NCI-H1436 treated with DMSO at 0.1 percent for 48 hours (cell line): Measurements from ENCODE around the gene GRIK2.

Source experiments
- DNase-seq: peaks from one replicate; lab custom pipeline; 2025; lab: John Stamatoyannopoulos, UW

GRIK2 gene

GRCh38 chr6:101400326-101401135 lies 7.0 kb downstream of the GRIK2 start:
- DNase-seq, result no peak

DNA sequence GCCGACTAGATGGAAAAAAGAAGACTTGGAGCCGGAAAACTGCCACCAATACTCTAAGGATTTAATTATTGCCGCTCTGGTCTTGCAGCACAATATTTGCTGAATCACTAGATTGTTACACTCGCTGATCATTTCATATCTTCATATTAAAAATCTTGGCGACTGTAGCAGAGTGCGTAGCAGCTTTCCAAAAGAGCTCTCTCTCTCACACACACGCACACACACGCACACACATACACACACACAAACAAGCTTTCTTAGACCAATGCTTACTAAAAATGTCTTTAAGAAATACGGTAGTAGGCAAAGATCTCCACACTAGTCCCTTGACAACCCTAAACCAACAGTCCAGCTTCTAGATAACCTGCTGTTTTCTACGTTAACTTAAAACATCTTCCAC lies 7.7 kb downstream of the GRIK2 start:
- DNase-seq, result no peak

DNA sequence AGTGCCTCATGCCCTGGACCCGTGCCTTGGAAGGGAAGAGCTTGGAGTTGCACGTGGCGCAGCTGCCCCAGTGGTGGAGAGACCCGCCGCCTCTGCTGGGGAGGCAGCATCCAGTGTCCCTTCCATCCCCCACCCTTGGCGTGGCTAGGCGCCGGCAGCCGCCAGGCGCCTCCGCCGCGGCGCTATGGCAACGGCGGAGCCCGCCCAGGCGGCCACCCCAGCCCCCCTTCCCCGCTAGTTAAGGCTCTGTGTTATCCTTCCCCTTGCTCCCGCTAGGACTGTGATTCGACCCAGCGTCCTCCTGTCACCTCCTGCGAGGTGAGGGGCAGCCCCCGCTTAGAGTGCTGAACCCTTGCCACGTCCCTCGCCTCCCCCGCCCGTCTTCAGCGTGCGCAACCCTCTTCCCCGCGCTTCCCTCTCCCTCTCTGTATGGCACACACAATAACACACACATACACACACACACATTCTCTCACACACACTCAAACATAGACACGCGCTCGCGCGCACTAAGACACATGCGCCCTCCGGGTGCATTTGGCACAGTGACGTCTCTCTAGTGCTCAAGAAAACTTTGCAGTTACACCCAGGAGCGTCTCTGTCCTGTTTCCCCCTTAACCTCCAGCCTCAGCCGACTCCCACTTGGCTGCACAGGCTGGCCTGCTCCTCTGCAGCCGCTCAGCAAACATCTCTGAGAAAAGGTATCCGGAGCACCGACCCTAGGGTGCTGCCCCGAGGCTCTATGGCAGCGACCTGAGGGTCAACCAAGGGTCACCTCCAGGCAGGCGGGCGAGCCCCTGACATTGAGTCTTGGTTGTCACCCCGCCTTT lies 8.5 kb downstream of the GRIK2 start:
- no peak for DNase-seq

GRCh38 chr6:101402622-101403031 lies 9.1 kb downstream of the GRIK2 start:
- DNase-seq, result no peak

- no peak for DNase-seq
These were observed 9.9 kb downstream of the GRIK2 start for GRCh38 chr6:101403216-101403945.

- DNase-seq, result no peak
These were observed 11.3 kb downstream of the GRIK2 start for GRCh38 chr6:101404775-101405174.

GRCh38 chr6:101413773-101414172 lies 20.3 kb downstream of the GRIK2 start:
- no peak for DNase-seq

DNA sequence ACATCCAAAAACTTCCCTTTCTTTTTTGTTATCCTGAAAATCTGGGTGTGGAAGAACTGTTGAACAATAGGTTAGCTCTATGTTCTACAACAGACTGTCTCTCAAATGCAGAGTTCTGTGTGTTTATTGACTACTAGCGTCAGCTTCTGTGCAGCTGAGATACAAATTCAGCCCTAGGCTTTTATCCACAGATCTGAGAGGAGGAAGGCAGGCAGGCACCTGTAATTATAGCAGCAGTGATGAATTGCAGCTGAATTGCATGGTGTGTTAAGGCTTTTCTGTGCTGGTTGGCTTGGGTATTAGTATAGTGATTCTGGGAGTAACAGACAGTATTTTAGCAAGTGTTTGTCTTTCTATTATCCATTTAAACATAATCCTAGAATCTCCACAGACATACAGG lies 24.4 kb downstream of the GRIK2 start:
- no peak for DNase-seq

DNA sequence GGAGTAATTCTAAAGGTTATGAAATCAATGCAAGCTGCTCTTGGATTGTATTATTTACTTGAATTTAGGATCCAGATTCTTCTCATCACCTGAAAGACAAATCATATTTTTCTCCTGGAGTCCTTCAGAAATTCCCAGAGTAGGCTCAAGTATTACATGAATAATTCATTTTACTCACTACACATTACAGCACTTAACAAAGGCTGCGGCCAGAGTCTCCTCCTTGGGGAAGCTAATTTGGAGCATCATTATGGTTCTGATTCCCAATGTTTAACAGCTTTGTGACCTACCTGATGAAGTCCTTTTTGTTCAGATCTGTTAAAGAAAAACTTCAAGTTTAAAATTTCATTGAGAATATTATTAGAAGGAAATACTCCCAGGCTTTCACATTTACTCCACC lies 28.7 kb downstream of the GRIK2 start:
- no peak for DNase-seq

- DNase-seq, result no peak
These were observed 29.3 kb downstream of the GRIK2 start for GRCh38 chr6:101422811-101423210.

DNA sequence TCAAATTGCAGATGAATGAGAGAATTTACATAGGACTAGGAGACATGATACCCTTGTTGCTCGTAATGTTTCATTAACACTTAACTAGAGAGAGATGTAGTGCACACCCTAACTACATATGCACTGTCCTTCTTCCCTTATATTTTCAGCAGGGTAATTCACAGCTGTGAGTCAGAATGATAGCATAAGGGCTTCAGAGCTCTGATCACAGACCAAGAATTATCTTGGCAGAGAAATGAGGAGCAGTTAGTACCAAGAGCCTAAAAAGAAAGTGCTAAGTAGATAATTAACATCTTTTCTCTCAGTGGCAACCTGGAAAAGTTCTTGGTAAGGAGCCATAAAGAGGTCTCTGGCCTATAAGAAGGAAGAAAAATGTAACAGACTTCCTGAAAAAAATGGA lies 35.8 kb downstream of the GRIK2 start:
- no peak for DNase-seq

DNA sequence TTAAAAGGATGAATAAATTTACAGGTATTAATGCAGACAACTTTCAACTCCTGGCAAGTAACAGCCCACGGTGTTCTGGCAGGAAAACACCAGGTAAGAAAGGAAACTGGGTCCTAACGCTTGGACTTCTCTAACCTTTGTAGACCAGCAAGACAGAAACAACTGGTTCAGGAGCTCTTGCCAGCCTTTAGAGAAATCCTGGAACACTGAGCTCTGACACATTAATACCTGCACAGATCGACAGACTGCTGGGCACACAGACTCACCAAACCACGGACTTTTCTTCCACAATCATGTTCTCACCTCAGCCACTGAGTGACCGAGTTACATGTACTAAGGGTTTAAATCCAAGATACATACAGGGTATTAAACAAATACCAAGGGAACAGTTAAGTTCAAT lies 36.3 kb downstream of the GRIK2 start:
- no peak for DNase-seq

DNA sequence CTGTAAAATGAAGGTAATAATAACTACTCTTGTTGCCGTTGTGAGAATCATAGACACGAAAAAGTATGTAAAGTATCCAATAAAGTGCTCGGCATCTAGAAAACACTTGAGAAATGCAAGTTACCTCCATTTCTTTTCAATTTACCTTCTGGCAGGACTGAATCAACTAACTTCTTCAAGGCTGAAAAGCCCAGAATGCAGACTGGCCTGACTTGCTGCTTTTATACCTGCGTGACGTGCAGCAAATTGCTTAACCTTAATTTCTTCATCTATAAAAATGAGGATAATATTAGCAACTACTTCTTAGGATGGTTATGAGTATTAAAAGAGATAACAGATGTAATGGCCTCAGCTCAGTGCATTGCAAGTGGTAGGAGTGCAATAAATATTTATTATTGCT lies 39.6 kb downstream of the GRIK2 start:
- no peak for DNase-seq

- DNase-seq, result no peak
These were observed 41.1 kb downstream of the GRIK2 start for GRCh38 chr6:101434601-101435000.

DNA sequence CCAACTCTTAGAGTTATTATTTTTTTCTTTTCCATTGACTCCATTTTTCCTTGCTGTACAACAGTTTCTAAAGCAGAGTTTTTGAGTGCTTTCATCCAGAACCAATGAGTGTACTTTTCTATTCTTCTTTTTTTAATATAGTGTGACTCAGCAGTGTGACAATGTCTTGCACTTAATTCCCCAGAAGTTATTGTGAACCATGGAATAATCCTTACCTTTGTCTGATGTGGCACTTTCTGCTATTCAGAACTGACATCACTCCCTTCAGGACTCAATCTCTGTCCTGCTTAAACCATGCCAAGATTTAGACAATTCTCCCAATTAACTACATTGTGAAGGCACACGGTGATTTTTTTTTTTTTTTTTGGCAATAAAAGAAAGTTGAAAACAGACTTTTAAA lies 41.5 kb downstream of the GRIK2 start:
- no peak for DNase-seq

- no peak for DNase-seq
These were observed 46.3 kb downstream of the GRIK2 start for GRCh38 chr6:101439790-101440189.

DNA sequence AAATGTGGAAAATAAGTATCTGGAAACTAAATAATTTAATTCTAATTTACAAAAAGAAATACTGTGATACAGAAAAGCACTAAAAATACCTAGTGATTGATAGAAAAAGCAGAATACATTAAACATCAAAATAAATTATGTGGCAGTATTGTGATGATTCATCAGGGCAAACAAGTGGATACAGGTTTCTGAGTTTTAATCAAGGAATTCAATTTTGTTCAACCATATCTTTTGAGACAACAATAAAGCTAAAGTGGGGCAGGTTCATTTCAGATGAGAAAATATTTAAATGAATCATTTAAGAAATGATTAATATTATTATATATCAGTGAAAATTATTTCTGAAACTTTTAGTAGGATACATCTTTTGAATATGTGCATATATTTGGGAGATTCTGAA lies 49.8 kb downstream of the GRIK2 start:
- no peak for DNase-seq

GRCh38 chr6:101444717-101445116 lies 51.2 kb downstream of the GRIK2 start:
- DNase-seq, result no peak

GRCh38 chr6:101445527-101445926 lies 52.0 kb downstream of the GRIK2 start:
- no peak for DNase-seq

DNA sequence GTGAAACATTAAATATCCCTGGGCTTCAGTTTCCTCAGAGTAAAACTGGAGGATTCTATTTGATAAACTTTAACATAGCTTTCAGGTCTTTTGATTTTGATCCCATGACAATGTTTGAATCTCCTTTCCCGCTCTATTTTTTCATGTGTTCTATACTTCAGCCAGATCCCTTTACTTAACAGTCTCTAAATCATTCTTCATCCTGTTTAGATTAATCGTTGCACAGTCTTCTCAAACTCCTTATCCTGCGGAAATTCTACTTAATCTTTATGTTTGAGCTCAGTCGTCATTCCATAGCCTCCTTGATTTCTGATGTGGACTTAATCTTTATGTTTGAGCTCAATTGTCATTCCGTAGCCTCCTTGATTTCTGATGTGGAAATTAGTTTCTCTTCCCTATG lies 57.4 kb downstream of the GRIK2 start:
- no peak for DNase-seq

- DNase-seq, result no peak
These were observed 58.5 kb downstream of the GRIK2 start for GRCh38 chr6:101451981-101452380.

DNA sequence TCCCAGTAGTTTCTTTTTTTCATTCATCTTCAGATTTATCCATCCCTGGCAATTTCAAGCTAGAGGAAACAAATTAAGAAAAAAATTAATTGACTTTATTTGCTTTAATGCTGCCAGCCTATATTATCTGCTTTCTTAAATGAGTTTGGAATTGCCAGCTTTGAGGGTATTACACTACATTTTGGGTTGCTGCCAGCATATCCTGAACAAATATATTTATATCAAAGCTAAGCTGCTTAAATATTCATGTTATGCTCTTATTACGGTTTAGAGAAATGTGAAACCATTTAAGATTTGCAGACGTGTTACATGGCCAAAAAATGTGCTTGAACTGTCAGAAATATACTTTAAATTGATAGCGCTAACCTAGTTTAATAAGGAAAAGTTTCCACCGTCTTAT lies 59.7 kb downstream of the GRIK2 start:
- DNase-seq, result no peak
